Measurements from ENCODE around the gene GALNT5. TPM values are rescaled to one million over a fixed set of nuclear protein-coding genes. Genes with fewer than 3 reads are reported as not detected.
A peak's percentile ranks its signal among the peaks of the same experiment; 100 is the strongest.

The GALNT5 gene
- total and polyA plus RNA-seq, 2 experiments from 2014 or later, result 1.8 to 2.0 TPM

GRCh38 chr2:157245144-157245840 lies 12.2 kb upstream of the GALNT5 start:
- no peak for DNase-seq (ENCODE audit: low read depth in 1 of 2, low spot score in 1 of 2)
- Histone ChIP-seq H3K27ac (no peak overlapping the region), H3K4me3 (no peak overlapping the region), H3K4me1 (ENCODE audit: low read depth) (peaks cover 7% of the 10 kb centered on the region), H3K9me3 (ENCODE audit: low read depth) (no peaks in the 10 kb centered on the region), H3K36me3 (no peaks in the 10 kb centered on the region), H3K27me3 (no peaks in the 10 kb centered on the region)
- TF ChIP-seq, protein P1, sequence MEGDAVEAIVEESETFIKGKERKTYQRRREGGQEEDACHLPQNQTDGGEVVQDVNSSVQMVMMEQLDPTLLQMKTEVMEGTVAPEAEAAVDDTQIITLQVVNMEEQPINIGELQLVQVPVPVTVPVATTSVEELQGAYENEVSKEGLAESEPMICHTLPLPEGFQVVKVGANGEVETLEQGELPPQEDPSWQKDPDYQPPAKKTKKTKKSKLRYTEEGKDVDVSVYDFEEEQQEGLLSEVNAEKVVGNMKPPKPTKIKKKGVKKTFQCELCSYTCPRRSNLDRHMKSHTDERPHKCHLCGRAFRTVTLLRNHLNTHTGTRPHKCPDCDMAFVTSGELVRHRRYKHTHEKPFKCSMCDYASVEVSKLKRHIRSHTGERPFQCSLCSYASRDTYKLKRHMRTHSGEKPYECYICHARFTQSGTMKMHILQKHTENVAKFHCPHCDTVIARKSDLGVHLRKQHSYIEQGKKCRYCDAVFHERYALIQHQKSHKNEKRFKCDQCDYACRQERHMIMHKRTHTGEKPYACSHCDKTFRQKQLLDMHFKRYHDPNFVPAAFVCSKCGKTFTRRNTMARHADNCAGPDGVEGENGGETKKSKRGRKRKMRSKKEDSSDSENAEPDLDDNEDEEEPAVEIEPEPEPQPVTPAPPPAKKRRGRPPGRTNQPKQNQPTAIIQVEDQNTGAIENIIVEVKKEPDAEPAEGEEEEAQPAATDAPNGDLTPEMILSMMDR (IDR thresholded peaks at IDR 0.05; ENCODE audit: low read depth, low read length), result no peak

DNA sequence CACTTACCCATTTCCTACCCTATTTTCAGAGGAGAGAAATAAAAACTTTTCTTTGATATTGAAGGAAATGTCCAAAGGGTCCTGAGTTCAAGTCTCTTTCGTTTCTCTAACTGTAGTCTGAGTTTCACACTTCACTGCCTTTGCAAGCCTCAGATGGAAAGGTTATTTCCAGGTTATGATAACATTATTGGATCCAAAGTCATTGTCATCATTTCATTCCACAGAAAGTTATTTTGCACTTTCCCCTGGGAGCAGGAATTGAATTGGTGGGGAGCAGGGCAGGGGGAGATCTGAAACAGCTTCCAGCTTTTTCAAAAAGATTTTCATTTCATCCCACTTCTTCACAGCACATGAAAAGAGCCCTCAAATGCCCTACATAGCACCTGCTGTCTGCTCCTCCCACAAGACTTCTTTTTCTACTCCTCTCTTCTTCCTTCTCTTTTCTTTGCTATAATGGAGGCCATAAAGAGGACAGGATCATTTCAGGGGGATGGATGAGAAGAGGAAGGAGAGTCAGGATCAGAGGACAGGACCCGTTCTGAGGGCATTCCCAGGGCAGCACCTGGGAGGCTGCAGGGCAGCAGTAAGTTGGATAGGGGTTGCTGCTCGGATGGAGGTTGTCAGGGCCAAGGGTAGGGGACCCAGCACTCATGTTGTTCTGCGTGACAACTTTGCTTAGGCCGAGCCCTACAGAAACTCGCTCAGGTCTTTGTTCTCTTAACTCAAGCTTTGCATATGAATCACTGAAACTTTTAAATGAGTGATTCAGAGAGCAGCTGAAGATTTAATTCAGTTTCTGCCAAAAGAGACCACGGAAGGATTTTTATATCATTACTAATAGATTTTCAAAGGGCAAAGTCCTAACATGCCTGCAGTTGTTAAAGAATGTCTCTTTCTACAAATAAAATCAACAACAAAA lies 11.4 kb upstream of the GALNT5 start:
- Histone ChIP-seq H3K4me1 (ENCODE audit: low read depth) (peaks cover 7% of the 10 kb centered on the region), H3K36me3 (no peaks in the 10 kb centered on the region), H3K27ac (peak overlapping the region; percentile 58), H3K27me3 (no peaks in the 10 kb centered on the region), H3K9me3 (ENCODE audit: low read depth) (no peaks in the 10 kb centered on the region), H3K4me3 (no peak overlapping the region)
- TF ChIP-seq, protein P1 (IDR thresholded peaks at IDR 0.05; ENCODE audit: low read depth, low read length), result no peak
- peak in 1 of 2 donors; percentile 70 for DNase-seq (ENCODE audit: low read depth in 1 of 2, low spot score in 1 of 2)

DNA sequence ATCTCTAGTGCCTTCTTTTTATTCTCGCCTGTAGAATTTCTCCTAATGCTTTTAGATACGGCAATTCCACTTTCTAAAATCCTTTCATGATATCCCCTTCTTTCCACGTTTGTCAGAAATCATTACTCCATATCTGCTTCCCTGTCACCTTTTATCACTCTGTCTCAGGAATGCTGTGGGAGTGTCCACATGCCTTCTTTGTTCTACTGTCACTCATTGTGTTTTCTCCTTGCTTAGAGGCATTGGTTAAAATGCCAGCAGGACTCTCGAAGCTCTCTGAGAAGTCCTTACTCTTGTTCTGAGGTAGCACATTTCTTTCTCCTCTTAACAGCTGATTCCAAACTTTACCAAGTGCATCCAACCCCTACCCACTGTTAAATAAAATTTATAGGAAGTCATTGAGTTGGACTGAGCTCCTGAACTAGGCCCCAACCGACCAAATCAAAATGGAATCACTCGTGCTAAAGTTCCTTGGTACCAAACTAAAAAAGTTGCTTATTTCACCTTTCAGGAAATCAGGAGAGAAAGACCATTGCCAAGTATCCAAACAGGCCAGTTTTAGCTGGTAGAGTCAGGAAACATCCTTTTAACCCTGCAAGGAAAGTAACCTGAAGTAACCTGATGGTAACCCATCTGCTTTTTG lies 10.6 kb upstream of the GALNT5 start:
- H3K4me3 ChIP-seq, result no peak overlapping the region
- TF ChIP-seq, protein P1 (IDR thresholded peaks at IDR 0.05; ENCODE audit: low read depth, low read length), result no peak
- H3K27me3 ChIP-seq, result no peaks in the 10 kb centered on the region
- no peaks in the 10 kb centered on the region for H3K36me3 ChIP-seq
- peak in 1 of 2 donors; percentile 39 for DNase-seq (ENCODE audit: low read depth in 1 of 2, low spot score in 1 of 2)
- peaks cover 7% of the 10 kb centered on the region for H3K4me1 ChIP-seq (ENCODE audit: low read depth)
- H3K27ac ChIP-seq, result peak overlapping the region; percentile 58
- no peaks in the 10 kb centered on the region for H3K9me3 ChIP-seq (ENCODE audit: low read depth)

GRCh38 chr2:157250836-157251235 lies 6.7 kb upstream of the GALNT5 start:
- Histone ChIP-seq H3K27ac (no peak overlapping the region), H3K27me3 (no peaks in the 10 kb centered on the region), H3K4me3 (no peak overlapping the region), H3K4me1 (ENCODE audit: low read depth) (peaks cover 7% of the 10 kb centered on the region), H3K36me3 (no peaks in the 10 kb centered on the region), H3K9me3 (ENCODE audit: low read depth) (no peaks in the 10 kb centered on the region)
- TF ChIP-seq, protein P1 (IDR thresholded peaks at IDR 0.05; ENCODE audit: low read depth, low read length), result no peak
- no peak for DNase-seq (ENCODE audit: low read depth in 1 of 2, low spot score in 1 of 2)

- TF ChIP-seq, protein P1 (IDR thresholded peaks at IDR 0.05; ENCODE audit: low read depth, low read length), result no peak
- Histone ChIP-seq H3K27me3 (no peaks in the 10 kb centered on the region), H3K4me1 (ENCODE audit: low read depth) (peaks cover 3% of the 10 kb centered on the region), H3K9me3 (ENCODE audit: low read depth) (no peaks in the 10 kb centered on the region), H3K27ac (no peak overlapping the region), H3K4me3 (no peak overlapping the region), H3K36me3 (no peaks in the 10 kb centered on the region)
- DNase-seq (ENCODE audit: low read depth in 1 of 2, low spot score in 1 of 2), result no peak
Measured at GRCh38 chr2:157251932-157252331, 5.6 kb upstream of the GALNT5 start.
